SK-N-MC (cell line): ENCODE measurements around the gene ZNF770.
"Not testable (repeated sequence)": the region's sequence is repeated elsewhere in the genome, so short reads cannot be mapped to it uniquely, and the experiment has no call there.

ENCODE experiments used
- DNase-seq: peaks from one replicate; pipeline ENCODE4 v3.0.0-alpha.2; 2011; ENCODE audit warnings: low read depth, low spot score
- H3K27ac ChIP-seq: fragments of 200-600 bp; sonication (generic); 2 replicates; pipeline ENCODE4 v1.5.1; 2016; ENCODE audit warnings: mixed run types
- H3K36me3 ChIP-seq: fragments of 200-600 bp; sonication (generic); 2 replicates; pipeline ENCODE4 v1.6.1; 2017; ENCODE audit warnings: antibody characterized with exemption, low read length, mixed read lengths; ENCODE audit not compliant: insufficient read depth
- H3K4me3 ChIP-seq: fragments of 200-600 bp; sonication (generic); 2 replicates; pipeline ENCODE4 v1.5.1; 2016
- H3K9ac ChIP-seq: fragments of 200-600 bp; sonication (generic); 2 replicates; pipeline ENCODE4 v1.8.0; 2017; ENCODE audit warnings: mixed run types, mixed read lengths; ENCODE audit not compliant: insufficient read length
- H3K9me3 ChIP-seq: fragments of 200-600 bp; sonication (generic); 2 replicates; pipeline ENCODE4 v1.6.1; 2017; ENCODE audit warnings: low read depth, mild to moderate bottlenecking, antibody characterized with exemption, low read length, moderate library complexity, mixed read lengths
- EZH2 ChIP-seq: fragments of 200-600 bp; sonication (generic); IDR thresholded peaks from one replicate; pipeline ENCODE4 v1.6.1; 2017; ENCODE audit warnings: antibody characterized with exemption
- FOXP2 ChIP-seq: optimal IDR thresholded peaks from 2 replicates; pipeline ENCODE3; 2011; ENCODE audit warnings: mild to moderate bottlenecking, moderate library complexity; ENCODE audit not compliant: insufficient read depth; ENCODE audit errors: extremely low read length, control extremely low read depth
- POLR2AphosphoS5 ChIP-seq: IDR thresholded peaks from 2 replicates; pipeline ENCODE4 v1.6.1; 2012; ENCODE audit warnings: mild to moderate bottlenecking, low read depth, low read length, borderline replicate concordance

ZNF770 gene

GRCh38 chr15:34933432-34933975 lies 54.6 kb downstream of the ZNF770 start:
- no peak overlapping the region for H3K9ac ChIP-seq
- H3K36me3 ChIP-seq = peaks cover 55% of the 10 kb centered on the region
- H3K27ac ChIP-seq = no peak overlapping the region
- H3K4me3 ChIP-seq = no peak overlapping the region
- DNase-seq = no peak
- no peaks in the 10 kb centered on the region for H3K9me3 ChIP-seq
- TF ChIP-seq FOXP2 = no peak
- no peak for TF ChIP-seq EZH2
- TF ChIP-seq POLR2AphosphoS5 = no peak

- DNase-seq, H3K9me3 ChIP-seq, H3K27ac ChIP-seq, H3K9ac ChIP-seq, H3K4me3 ChIP-seq: not testable (repeated sequence)
- peaks cover 60% of the 10 kb centered on the region for H3K36me3 ChIP-seq
These were observed 59.7 kb downstream of the ZNF770 start for GRCh38 chr15:34928349-34928748.
